Panc1 (cell line): Measurements from ENCODE around the gene NLRP12. TPM values are rescaled to one million over a fixed set of nuclear protein-coding genes. Genes with fewer than 3 reads are reported as not detected.

Experiments
- ATAC-seq: fragments of 200-7000 bp; cut with Tn5 transposase; 2 replicates; pipeline ENCODE4 v1.9.1; 2020; ENCODE audit warnings: mild to moderate bottlenecking, moderate library complexity
- BruUV-seq: library from RNA; stranded (reverse); fragments of 400-500 nt; replicated peaks from 2 replicates; lab custom pipeline; 2021; lab: Mats Ljungman, UMichigan
- CTCF ChIA-PET: fragments of 300-600 bp; sonication (Branson Sonifier 250); formaldehyde crosslinking; loops from one replicate; lab custom pipeline; 2022; ENCODE audit warnings: antibody characterized with exemption; lab: Charles Lee
- POLR2A ChIA-PET: fragments of 300-600 bp; sonication (Branson Sonifier 250); formaldehyde crosslinking; loops from one replicate; lab custom pipeline; 2022; ENCODE audit warnings: antibody characterized with exemption; lab: Charles Lee
- DNase-seq: peaks from one replicate; pipeline ENCODE4 v3.0.0-alpha.2; 2010; ENCODE audit warnings: low read depth, low spot score
- H3K27ac ChIP-seq: 2 replicates; pipeline ENCODE4 v1.5.1; 2011; ENCODE audit warnings: mild to moderate bottlenecking, low read length, inconsistent platforms
- H3K27me3 ChIP-seq: fragments of 200-500 bp; sonication (Bioruptor generic); 2 replicates; pipeline ENCODE4 v1.6.0; 2014; ENCODE audit warnings: low read length, inconsistent platforms; ENCODE audit not compliant: control insufficient read depth, insufficient read depth
- H3K36me3 ChIP-seq: fragments of 200-500 bp; sonication (Bioruptor generic); 2 replicates; pipeline ENCODE4 v1.5.1; 2014; ENCODE audit warnings: inconsistent platforms, mild to moderate bottlenecking, low read length, moderate library complexity; ENCODE audit not compliant: control insufficient read depth, insufficient read depth
- H3K4me1 ChIP-seq: 2 replicates; pipeline ENCODE4 v1.5.1; 2011; ENCODE audit warnings: inconsistent platforms, mild to moderate bottlenecking, low read length, moderate library complexity; ENCODE audit not compliant: control insufficient read depth, insufficient read depth
- H3K4me3 ChIP-seq, 2 experiments: 2 replicates each; pipeline ENCODE4 v1.5.1; 2011 to 2012; ENCODE audit warnings: low read depth in 2 of 2, low read length in 2 of 2, mild to moderate bottlenecking in 2 of 2, inconsistent platforms in 1 of 2, moderate library complexity in 1 of 2
- H3K9me3 ChIP-seq: fragments of 200-500 bp; sonication (Bioruptor generic); 2 replicates; pipeline ENCODE4 v1.5.1; 2014; ENCODE audit warnings: low read depth, mild to moderate bottlenecking, inconsistent platforms, low read length, moderate library complexity; ENCODE audit not compliant: control insufficient read depth, insufficient read depth
- CTCF ChIP-seq: fragments of 450-650 bp; IDR thresholded peaks from 2 replicates; pipeline ENCODE4 v1.5.1; 2017; ENCODE audit warnings: mild to moderate bottlenecking
- POLR2AphosphoS5 ChIP-seq: IDR thresholded peaks from 2 replicates; pipeline ENCODE4 v1.6.1; 2012; ENCODE audit warnings: mild to moderate bottlenecking, low read depth, low read length, moderate library complexity
- REST ChIP-seq, 2 experiments: IDR thresholded peaks; 2 replicates each; pipeline ENCODE4 v1.6.1; 2011 to 2012; ENCODE audit warnings: low read depth in 2 of 2, control low read depth in 1 of 2, low read length in 1 of 2, mild to moderate bottlenecking in 1 of 2, moderate library complexity in 1 of 2; ENCODE audit not compliant: insufficient read depth in 1 of 2
- SIN3A ChIP-seq: IDR thresholded peaks from 2 replicates; pipeline ENCODE4 v1.6.1; 2012; ENCODE audit warnings: low read depth, mild to moderate bottlenecking, low read length, moderate library complexity, borderline replicate concordance; ENCODE audit not compliant: insufficient read depth
- TCF7L2 ChIP-seq: IDR thresholded peaks from 2 replicates; pipeline ENCODE4 v1.6.1; 2011; ENCODE audit warnings: mild to moderate bottlenecking, low read depth, low read length, inconsistent platforms
- in situ Hi-C: cut with HindIII; loops from 2 replicates; pipeline ENCODE4 v1.10.0; 2016; ENCODE audit warnings: low sequenced_read_pairs, low pct_unique_long_range_greater_than_20kb
- intact Hi-C: fragments of 100-400 bp; cut with micrococcal nuclease; formaldehyde crosslinking; loops from one replicate; pipeline ENCODE4 v1.10.0; 2022; ENCODE audit not compliant: unreplicated experiment
- total RNA-seq: library from RNA; stranded (reverse); gene quantifications from one replicate; pipeline ENCODE4 v1.2.1, GENCODE V29; 2021; ENCODE audit not compliant: unreplicated experiment

The NLRP12 gene
- total RNA-seq, 1 experiment from 2014 or later: 0.05 TPM

GRCh38 chr19:53868892-53869804 is 45.0 kb upstream of the NLRP12 start:
- no TSS peak for BruUV-seq

More at GRCh38 chr19:53868892-53869804, 45.0 kb upstream of the NLRP12 start:
- peaks cover 6% of the 10 kb centered on the region; the same call in 1 of the 2 replicates for H3K36me3 ChIP-seq
- intact Hi-C loops (no loop called here), in situ Hi-C loops (no loop called here)
- H3K4me3 ChIP-seq: peak overlapping the region; percentile 95 to 96
- no peaks in the 10 kb centered on the region for H3K9me3 ChIP-seq
- DNase-seq: no peak
- no peaks in the 10 kb centered on the region for H3K27me3 ChIP-seq
- POLR2A ChIA-PET: interaction anchor here (0.5 to 2.5 kb wide), 10 partner anchors 8 to 584 kb away, joined by 3 to 16 read pairs (median 5); partner anchors contain the start of gene OSCAR
- TF ChIP-seq TCF7L2 (peak; percentile 53; the same call in 1 of the 2 replicates), SIN3A (peak; percentile 97), POLR2AphosphoS5 (peak; percentile 78), CTCF (no peak), REST (IDR thresholded peaks at IDR 0.05; ENCODE audit: insufficient read depth in 1 of 2, low read depth in 2 of 2, low read length in 1 of 2) (no peak)
- H3K4me1 ChIP-seq: peaks cover 27% of the 10 kb centered on the region
- CTCF ChIA-PET: interaction anchor here (0.6 kb wide), 1 partner anchor 1421 kb away, joined by 3 read pairs; no protein-coding TSS in a partner anchor
- peak overlapping the region; percentile 88 for H3K27ac ChIP-seq
- peak; percentile 50 for ATAC-seq
